ENCODE results near the gene SMARCC1. TPM values are rescaled to one million over a fixed set of nuclear protein-coding genes. Genes with fewer than 3 reads are reported as not detected.

Gene SMARCC1
- total RNA-seq, 1 donor = 44.9 TPM

GRCh38 chr3:47711596-47711995 lies 70.1 kb downstream of the SMARCC1 start:
- TF ChIP-seq, protein P1, sequence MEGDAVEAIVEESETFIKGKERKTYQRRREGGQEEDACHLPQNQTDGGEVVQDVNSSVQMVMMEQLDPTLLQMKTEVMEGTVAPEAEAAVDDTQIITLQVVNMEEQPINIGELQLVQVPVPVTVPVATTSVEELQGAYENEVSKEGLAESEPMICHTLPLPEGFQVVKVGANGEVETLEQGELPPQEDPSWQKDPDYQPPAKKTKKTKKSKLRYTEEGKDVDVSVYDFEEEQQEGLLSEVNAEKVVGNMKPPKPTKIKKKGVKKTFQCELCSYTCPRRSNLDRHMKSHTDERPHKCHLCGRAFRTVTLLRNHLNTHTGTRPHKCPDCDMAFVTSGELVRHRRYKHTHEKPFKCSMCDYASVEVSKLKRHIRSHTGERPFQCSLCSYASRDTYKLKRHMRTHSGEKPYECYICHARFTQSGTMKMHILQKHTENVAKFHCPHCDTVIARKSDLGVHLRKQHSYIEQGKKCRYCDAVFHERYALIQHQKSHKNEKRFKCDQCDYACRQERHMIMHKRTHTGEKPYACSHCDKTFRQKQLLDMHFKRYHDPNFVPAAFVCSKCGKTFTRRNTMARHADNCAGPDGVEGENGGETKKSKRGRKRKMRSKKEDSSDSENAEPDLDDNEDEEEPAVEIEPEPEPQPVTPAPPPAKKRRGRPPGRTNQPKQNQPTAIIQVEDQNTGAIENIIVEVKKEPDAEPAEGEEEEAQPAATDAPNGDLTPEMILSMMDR (IDR thresholded peaks at IDR 0.05; ENCODE audit: insufficient read depth, low read depth, low read length) = no peak
- no peak overlapping the region for H3K4me3 ChIP-seq (ENCODE audit: low read depth, low read length)
- no peak for DNase-seq (ENCODE audit: low read depth)

DNA sequence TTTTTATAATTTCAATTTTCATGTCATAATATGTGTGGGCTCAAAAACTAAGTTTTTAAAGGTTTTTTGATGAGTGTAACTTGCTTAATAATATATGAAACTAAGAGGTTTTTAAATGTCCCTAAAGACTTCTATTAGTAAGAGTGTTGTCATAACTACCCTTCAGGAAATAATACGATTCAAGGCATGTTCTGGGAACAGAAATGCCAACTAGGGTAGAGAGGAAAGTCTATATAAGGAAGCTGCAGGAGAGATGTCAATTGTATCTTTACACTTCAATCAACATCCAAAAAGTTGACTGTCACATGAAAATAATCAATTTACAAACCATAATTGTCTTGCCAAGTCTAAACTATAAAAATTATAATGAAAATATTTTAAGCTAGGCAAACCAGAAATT lies 76.3 kb downstream of the SMARCC1 start:
- no peak for DNase-seq (ENCODE audit: low read depth)
- TF ChIP-seq, protein P1 (IDR thresholded peaks at IDR 0.05; ENCODE audit: insufficient read depth, low read depth, low read length) = no peak
- H3K4me3 ChIP-seq (ENCODE audit: low read depth, low read length) = no peak overlapping the region

GRCh38 chr3:47704237-47704612 lies 77.5 kb downstream of the SMARCC1 start:
- no peak overlapping the region for H3K4me3 ChIP-seq (ENCODE audit: low read depth, low read length)
- DNase-seq (ENCODE audit: low read depth) = no peak
- TF ChIP-seq, protein P1 (IDR thresholded peaks at IDR 0.05; ENCODE audit: insufficient read depth, low read depth, low read length) = no peak

DNA sequence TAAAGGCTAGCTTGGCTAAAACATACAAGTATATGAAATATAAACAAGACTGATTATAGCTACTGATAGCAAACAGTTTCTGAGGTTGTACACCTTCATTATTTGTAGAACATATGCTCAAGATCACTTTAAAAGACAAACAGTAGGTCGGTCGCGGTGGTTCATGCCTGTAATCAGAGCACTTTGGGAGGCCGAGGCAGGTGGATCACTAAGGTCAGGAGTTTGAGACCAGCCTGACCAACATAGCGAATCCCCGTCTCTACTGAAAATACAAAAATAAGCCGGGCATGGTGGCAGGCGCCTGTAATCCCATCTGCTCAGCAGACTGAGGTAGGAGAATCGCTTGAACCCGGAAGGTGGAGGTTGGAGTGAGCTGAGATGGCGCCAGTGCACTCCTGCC lies 80.3 kb downstream of the SMARCC1 start:
- no peak overlapping the region for H3K4me3 ChIP-seq (ENCODE audit: low read depth, low read length)
- TF ChIP-seq, protein P1 (IDR thresholded peaks at IDR 0.05; ENCODE audit: insufficient read depth, low read depth, low read length) = no peak
- no peak for DNase-seq (ENCODE audit: low read depth)

DNA sequence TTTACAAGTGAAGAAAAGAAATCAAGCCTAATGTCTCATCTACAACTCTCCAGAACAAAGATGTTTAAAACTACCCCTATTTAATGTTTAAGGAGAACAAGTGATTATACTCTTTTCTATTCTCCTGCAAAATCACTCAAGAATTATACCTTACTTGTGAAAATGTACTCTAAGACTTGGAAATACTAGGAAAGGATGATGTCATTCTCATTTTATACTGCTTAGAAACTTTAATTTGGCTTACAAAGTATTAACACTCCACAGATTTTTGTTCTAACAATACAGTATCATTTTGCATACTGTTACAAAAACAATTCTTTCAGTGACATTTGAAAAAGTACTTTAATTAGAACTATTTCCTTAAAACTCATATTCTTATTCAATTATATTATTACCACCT lies 89.5 kb downstream of the SMARCC1 start:
- no peak for DNase-seq (ENCODE audit: low read depth)
- H3K4me3 ChIP-seq (ENCODE audit: low read depth, low read length) = no peak overlapping the region
- TF ChIP-seq, protein P1 (IDR thresholded peaks at IDR 0.05; ENCODE audit: insufficient read depth, low read depth, low read length) = no peak

- DNase-seq (ENCODE audit: low read depth) = no peak
- TF ChIP-seq, protein P1 (IDR thresholded peaks at IDR 0.05; ENCODE audit: insufficient read depth, low read depth, low read length) = no peak
- H3K4me3 ChIP-seq (ENCODE audit: low read depth, low read length) = no peak overlapping the region
These were observed 93.2 kb downstream of the SMARCC1 start for GRCh38 chr3:47688488-47688887.

DNA sequence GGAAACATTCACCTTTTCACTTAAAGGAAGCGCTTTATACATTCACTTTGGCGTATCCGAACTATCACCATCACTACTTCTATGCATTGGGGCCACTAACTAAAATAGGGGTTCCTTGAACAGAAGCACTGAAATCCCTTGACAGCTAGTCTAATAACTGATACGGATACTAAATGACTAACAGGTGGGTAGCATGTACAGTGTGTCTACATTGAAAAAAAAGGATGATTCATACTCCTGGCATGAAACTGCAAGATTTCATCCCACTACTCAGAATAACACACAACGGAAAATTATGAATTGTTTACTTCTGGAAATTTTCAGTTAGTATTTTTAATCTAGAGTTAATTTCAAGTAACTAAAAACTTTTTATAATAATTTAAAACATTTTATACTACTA lies 96.7 kb downstream of the SMARCC1 start:
- TF ChIP-seq, protein P1 (IDR thresholded peaks at IDR 0.05; ENCODE audit: insufficient read depth, low read depth, low read length) = no peak
- no peak overlapping the region for H3K4me3 ChIP-seq (ENCODE audit: low read depth, low read length)
- no peak for DNase-seq (ENCODE audit: low read depth)
